GM18909 (cell line): ENCODE measurements around the gene ANAPC7.
A peak's percentile ranks its signal among the peaks of the same experiment; 100 is the strongest.
"Not testable (repeated sequence)": the region's sequence is repeated elsewhere in the genome, so short reads cannot be mapped to it uniquely, and the experiment has no call there.

Source experiments
- ATAC-seq: cut with Tn5 transposase; IDR thresholded peaks from one replicate; pipeline ENCODE4 v1.9.1; 2021; ENCODE audit warnings: mild to moderate bottlenecking; ENCODE audit not compliant: unreplicated experiment, poor library complexity

Gene ANAPC7, protein sequence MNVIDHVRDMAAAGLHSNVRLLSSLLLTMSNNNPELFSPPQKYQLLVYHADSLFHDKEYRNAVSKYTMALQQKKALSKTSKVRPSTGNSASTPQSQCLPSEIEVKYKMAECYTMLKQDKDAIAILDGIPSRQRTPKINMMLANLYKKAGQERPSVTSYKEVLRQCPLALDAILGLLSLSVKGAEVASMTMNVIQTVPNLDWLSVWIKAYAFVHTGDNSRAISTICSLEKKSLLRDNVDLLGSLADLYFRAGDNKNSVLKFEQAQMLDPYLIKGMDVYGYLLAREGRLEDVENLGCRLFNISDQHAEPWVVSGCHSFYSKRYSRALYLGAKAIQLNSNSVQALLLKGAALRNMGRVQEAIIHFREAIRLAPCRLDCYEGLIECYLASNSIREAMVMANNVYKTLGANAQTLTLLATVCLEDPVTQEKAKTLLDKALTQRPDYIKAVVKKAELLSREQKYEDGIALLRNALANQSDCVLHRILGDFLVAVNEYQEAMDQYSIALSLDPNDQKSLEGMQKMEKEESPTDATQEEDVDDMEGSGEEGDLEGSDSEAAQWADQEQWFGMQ

DNA sequence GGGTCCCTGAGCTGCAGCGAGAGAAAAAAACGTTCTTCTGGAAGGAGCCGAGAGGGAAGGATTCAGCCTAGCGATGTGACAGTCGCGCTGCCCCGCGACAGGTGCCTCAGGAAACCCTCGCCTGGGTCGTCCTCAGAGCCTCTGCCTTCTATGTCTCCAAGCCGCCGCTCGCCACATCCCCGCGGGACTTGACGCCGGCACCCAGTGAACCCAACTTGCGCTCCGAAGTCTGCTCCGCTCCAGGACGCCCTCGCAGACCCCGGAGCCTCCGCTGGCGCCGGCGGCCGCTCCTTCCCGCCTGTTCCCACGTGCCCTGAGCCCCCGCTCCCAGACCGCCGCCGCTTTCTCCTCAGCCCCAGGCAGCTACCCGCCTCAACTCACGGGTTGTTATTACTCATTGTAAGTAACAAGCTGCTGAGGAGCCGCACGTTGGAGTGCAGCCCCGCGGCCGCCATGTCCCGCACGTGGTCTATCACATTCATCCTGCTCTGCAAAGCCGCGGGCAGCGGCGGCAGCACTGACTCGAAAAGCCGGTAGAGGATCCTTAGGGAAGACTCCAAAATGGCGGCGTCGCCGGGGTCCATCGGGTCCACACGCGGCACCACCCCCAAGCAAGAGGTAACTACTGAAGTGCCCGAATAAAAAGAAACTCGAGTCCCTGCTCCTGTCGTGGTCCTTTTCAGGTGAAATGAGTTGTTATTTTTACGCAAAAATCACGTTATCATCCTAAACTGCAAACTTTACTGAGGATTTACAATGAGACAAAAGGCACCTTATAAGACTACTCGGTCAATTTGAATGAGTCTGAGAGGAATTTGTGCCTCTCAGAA, at the start of gene ANAPC7:
Gene ANAPC7, minus strand, starts transcription at position 563 of the 830 bp plus-strand sequence. Its CDS starts 81 bp downstream, at position 482.
- peak; percentile 81 for ATAC-seq

DNA sequence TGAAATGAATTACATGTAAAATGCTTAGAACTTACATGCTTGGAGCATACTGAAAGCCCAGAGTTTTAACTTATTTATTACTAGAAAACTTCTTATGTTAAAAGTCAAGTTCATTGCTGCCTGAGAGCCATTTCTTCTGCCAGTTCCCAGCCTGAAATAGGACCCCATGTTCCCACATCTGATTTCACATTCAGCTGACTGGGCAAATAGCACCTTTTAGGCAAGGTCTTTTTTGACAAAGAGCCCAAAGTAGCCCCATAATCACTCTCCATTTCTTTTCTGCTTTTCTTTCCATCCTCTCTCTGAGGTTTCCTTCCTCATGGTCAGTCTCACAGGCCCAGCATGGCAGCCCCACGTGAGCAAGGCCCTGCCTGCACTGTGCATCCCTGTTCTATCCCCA, 47.8 kb upstream of the ANAPC7 start:
- no peak for ATAC-seq

DNA sequence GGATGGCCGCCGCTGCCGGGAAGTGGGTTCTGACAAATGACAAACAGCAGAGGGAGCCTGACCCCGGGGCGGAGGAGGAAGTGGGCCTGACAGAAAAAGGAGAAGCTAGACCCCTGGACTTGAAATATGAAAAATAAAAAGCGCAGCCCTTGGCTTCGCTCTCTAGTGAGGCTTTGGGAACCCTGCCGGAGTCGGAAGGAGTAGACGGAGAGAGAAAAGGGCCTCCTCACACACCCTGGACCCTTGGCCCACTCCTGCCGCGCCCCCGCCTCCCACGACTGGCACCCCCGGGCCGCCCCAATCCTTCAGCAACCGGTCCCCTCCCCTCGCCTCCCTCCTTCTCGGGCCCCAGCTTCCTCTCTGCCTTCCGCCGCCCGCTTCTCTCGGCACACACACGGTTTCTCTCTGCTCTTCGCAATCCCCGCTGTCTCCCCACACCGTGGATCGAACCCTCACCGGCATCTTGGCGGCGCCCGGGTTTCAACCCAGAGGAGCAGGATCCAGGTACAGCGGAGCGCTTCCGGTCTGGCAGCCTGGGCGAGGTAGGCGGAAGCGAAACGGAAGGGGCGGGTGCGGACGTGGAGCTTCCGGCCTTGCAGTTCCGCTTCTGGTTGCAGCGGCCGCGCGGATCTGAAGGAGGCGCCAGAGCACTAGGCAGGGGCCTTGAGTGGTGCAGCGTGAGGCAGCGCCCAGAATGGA, 46.4 kb upstream of the ANAPC7 start, which contains the start of gene ARPC3:
Gene ARPC3, minus strand, starts transcription at position 539 of the 699 bp plus-strand sequence. Its CDS starts 77 bp downstream, at position 462.
- ATAC-seq, result peak; percentile 93

DNA sequence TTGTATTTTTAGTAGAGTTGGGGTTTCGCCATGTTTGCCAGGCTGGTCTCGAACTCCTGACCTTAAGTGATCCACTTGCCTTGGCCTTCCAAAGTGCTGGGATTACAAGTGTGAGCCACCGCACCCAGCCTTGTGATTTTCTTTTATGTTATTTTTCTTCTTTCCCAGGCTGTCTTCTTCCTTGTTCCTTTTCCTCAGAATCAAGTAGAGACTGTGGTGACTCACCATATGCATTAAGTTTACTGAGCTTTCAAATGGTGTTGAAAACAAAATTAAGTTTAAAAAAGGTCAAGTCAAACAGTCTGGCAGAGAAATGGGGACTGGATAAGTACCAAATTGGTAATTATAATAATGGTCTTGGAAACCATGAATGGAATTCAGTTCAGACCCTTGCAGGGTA, 40.9 kb upstream of the ANAPC7 start:
- ATAC-seq, result no peak

DNA sequence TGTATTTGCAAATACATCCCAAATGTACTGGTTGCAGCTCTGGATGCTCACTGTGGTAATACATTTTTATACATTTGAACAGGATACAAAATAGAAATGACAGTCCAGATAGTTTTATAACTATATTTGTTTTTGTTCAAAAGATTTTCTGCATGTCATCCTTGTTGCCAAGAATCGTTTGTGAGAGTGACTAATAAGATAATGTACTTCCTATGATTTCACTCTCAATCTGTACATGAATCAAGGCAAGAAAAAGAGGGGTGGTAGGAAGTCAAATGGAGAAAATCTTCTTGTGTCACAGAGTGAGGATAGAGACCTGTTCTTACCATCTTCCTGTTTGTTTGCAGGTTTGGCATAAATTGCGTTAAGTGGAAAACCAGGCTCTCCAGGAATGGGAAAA, 32.7 kb upstream of the ANAPC7 start:
- no peak for ATAC-seq

DNA sequence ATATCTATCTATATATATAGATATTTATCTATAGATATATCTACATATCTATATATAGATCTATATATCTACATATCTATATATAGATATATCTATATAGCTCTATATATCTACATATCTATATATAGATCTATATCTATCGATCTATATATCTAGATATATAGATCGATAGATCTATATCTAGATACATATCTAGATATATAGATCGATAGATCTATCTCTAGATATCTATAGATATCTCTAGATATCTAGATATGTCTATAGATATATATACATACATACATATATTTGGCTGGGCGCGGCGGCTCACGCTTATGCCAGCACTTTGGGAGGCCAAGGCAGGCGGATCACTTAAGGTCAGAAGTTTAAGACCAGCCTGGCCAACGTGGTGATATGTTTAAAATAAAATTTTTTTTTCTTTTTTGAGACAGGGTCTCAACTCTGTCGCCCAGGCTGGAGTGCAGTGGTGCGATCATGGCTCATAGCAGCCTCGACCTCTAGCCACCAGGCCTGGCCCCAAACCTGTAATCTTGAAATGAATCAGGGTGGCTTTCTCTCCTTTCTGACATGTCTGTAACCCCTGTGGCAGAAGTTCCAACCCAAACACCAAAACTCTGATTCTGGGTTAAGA, 28.6 kb upstream of the ANAPC7 start:
- no peak for ATAC-seq

DNA sequence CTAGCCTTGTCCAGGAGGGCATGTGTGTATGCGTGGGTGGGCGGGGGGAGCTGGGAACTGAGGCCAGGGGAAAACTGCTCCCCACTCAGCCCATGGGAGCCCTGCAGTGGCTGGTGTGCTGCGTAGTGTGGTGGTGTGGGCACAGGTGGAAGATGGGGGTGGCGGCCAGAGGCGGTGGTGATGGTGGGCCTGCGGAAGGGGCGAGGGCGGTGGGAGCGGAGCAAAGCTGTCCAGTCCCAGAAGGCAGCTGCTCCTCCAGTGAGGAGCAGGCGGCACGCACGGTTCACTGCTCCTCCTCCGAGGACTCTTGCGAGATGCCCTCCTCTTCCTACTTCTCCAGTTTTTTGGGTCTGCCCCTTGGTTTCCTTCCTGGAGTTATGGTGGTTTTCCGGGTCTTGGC, 26.2 kb upstream of the ANAPC7 start:
- ATAC-seq, result not testable (repeated sequence)

DNA sequence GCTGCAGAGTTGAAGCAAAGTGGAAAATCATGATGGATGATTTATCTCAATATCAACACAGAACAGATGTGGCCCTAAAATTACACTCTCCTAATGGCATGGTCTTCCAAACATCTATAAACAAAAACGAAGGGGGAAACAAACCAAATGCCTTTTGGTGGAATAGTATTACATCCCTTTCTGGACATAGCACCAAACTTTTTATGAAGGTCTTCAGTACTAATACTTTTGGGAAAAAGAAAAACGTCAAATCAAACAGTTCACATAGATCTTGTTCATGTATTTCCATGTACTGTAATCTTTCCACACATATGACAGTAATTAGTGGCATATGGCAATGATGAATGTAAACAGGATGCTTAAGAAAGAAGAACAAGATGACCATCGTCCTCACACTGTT, 22.9 kb upstream of the ANAPC7 start:
- no peak for ATAC-seq

DNA sequence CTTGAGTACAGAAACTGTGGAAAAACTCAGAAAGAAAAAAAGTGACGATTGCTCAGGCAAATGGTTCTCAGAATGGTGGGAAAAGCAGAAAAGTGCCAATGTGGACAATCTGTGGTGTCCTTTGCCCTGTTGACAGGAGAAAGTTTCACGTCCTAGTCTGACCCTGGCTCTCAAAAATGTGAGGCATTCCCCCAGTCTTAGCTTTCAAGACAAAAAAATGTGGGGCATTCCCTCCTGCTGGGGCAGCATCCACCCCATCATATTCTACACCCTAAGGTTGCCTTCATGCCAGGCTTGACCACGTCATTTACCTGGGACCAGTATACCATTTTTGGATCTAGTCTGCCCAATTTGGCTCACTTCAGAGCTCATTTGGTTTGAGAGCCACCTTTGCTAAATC, 20.7 kb upstream of the ANAPC7 start:
- no peak for ATAC-seq

DNA sequence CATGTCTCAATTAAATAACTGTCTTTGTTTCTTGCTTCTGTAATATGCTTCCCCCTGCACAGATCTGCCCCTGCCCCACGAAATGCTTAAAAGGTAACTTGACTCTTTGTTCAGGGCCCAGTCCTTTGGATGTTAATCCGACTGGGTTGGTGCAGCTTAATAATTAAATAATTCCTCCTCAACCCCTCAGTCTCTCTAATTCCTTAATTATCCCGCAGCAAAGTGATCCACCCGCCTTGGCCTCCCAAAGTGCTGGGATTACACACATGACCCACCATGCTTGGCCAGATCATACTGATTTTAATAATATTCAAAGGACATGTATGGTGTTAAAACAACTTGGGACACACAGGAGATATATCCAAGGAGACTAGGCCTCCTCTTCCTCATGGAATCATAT, 18.2 kb upstream of the ANAPC7 start:
- no peak for ATAC-seq

DNA sequence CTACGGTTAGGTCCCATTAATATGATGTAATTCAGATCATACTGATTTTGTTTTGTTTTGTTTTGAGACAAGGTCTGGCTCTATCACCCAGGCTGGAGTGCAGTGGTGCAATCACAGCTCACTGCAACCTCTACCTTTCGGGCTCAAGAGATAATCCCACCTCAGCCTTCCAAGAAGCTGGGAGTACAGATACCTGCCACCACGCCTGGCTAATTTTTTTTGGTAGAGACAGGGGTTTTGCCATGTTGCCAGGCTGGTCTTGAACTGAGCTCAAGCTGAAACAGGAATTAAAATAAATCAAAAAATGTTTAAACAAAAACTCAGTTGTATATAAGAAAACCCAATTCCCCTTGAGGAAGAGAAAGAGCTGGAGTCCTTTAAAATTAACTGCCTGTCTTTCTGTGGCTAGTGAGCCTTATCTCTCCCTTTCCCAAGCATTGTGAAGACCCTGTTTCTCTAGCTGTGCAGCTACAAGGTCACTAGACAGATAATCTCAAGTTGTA, 17.7 kb upstream of the ANAPC7 start:
- no peak for ATAC-seq

DNA sequence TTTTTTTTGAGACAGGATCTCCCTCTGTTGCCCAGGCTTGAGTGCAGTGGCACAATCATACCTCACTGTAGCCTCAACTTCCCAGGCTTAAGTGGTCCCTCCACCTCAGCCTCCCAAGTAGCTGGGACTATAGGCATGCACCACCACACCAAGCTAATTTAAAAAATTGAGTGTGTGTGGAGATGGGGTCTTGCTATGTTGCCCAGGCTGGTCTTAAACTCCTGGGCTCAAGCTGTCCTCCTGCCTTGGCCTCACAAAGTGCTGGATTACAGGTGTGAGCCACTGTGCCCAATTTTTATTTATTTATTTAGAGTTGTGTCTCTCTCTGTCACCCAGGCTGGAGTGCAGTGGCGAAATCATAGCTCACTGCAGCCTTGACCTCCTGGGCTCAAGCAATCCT, 17.1 kb upstream of the ANAPC7 start:
- not testable (repeated sequence) for ATAC-seq

DNA sequence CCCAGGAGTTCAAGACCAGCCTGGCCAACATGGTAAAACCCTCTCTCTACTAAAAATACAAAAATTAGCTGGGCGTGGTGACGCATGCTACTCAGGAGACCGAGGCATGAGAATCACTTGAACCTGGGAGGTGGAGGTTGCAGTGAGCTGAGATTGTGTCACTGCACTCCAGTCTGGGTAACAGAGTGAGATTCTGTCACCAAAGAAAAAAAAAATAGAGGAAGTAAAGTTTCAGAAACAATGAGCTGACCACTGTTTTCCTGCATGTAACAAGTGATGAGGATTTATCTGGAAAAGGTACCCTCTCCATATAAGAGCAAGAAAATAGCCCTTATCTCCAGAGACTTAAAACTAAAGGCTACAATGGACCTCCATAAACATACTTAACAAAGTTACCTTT, 13.6 kb upstream of the ANAPC7 start:
- not testable (repeated sequence) for ATAC-seq

DNA sequence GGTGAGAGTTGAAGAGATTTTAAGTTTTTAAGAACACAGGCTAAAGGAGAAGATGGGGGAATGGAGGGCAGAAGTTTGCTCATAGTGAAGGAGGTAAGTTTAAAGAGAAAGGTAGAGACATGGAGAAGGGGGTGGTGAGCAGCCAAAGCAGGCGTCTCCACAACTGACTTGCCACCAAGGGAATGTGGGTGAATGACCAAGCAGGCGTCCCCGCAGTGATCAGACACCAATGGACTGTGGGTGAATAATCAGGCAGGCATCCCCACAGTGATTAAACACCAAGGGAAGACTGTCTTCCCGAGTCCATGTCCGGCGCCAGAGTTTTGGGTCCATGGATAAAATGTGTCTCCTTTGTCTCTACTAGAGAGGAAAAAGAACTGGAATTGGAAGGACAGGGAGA, 6.6 kb upstream of the ANAPC7 start:
- ATAC-seq, result not testable (repeated sequence)

DNA sequence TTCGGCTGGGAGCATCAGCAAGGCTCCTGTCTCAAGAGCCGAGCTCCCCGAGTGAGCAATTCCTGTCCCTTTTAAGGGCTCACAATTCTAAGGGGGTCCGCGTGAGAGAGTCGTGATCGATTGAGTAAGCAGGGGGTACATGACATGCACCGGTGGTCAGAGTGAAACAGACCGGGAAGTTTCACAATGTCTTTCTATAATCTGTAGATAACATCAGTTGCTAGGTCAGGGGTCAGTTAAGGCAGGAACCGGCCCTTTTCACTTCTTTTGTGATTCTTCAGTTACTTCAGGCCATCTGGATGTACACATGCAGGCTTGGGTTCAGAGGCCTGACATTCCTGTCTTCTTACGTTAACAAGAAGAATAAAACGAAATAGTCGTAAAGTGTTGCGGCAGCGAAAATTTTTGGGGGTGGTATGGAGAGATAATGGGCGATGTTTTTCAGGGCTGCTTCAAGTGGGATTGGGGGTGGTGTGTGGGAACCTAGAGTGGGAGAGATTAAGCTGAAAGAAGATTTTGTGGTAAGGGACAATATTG, 1.7 kb upstream of the ANAPC7 start:
- not testable (repeated sequence) for ATAC-seq

DNA sequence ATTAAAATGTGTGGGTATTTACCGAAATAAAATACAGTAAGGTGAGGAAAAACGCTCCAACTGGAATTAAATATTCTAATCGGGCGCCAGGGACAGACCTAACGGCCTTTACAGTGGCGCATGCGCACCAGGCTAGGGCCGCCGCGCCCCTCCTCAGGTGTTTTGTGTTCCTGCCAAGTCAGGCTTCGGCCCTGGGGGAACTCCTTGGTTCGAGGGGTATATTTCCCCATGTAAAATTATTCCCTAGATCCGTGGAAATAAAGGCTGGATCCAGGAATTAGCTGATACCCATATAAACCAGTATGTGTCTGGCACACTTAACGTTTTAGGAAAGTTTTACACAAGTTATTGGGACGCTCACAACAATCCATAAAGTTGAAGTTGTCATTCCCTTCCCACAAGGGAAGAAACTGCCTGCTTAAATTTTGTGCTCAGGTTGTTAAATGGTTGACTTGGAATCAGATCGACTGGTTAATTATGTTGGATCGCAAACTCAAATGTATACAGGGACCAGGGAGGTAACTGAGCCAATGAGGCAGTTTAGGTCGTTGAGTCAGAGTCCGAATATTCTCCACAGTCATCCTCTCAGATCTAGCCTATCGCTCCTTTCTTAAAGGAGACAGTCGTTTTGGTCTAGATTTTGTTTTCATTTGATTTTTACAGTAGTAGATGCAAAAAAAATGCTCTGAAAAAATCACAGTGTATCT, 621 bp upstream of the ANAPC7 start:
- peak; percentile 49 for ATAC-seq

DNA sequence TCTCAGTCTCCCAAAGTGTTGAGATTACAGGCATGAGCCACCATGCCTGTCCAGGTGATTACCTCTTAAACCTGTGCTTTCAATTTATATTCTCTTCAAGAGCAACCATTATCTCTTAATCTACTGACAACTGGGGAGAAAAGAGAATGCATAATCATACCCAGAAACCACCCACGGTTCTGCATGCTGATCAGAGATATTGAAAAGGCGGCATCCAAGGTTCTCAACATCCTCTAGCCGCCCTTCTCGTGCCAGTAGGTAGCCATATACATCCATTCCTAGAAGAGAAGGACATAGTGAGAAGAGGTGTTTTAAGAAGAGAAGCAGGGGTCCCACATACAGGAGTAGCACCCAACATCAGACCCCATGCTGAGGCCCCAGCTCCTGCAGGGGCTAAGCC, 20.8 kb downstream of the ANAPC7 start:
- ATAC-seq, result no peak

DNA sequence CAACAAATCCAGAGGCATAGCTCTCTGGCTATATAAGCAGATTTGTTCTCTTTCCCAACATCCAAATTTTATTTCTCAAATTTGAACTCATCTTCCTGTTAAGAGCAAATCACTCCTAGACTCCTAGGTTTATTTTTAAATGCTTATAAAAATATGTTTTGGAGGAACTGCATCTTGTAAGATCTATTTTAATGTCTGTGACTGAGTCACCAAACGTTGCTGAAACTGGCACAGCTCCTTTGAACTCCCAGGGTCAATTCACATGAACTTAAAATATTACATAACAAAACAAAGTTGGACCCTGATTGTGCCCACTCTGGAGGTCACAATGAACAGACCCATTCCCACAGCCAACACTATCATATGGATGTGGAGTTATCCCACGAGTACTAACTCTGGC, 23.9 kb downstream of the ANAPC7 start:
- ATAC-seq, result no peak

DNA sequence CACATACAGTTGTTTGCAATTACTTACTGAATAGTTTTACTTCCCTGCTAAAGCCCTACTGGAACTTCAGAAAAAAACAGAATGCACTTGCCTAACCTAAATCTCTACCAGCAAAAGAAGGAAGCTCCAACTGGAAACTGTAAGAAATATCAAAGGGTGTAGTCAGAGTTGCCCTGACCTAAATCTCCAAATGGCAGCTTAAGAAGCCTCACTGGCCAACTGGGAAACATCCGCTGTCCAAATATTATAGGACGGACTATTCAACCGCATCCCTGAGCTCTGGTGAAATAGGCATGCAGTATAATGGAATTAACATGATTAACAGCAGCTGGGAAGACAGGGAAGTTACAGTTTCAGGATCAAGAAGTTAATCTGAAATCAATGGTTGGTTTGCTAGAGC, 24.3 kb downstream of the ANAPC7 start:
- no peak for ATAC-seq
